Measurements from ENCODE around the gene CTNNA3.

DNA sequence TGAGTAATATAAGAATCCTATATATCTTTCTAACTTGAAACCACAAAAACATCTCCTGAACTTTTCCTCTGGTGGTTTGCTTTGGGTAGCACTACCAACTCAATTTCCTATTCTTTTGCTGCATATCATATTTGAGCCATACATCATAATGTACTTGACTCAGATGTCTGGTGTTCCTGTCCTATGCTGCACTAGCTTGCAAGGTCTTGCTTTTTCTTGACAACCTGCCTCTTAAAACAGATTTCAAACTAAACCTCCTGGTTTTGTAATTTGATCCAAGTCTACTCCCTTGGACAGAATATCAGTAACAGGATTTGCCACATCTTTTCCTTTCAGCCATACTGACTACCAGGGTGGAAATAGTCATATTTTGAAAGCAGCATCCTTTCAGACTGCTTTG, 1290.4 kb downstream of the CTNNA3 start:
- TF ChIP-seq, protein P1, sequence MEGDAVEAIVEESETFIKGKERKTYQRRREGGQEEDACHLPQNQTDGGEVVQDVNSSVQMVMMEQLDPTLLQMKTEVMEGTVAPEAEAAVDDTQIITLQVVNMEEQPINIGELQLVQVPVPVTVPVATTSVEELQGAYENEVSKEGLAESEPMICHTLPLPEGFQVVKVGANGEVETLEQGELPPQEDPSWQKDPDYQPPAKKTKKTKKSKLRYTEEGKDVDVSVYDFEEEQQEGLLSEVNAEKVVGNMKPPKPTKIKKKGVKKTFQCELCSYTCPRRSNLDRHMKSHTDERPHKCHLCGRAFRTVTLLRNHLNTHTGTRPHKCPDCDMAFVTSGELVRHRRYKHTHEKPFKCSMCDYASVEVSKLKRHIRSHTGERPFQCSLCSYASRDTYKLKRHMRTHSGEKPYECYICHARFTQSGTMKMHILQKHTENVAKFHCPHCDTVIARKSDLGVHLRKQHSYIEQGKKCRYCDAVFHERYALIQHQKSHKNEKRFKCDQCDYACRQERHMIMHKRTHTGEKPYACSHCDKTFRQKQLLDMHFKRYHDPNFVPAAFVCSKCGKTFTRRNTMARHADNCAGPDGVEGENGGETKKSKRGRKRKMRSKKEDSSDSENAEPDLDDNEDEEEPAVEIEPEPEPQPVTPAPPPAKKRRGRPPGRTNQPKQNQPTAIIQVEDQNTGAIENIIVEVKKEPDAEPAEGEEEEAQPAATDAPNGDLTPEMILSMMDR (conservative IDR thresholded peaks at IDR 0.05; ENCODE audit: low read length), result no peak
- TF ChIP-seq EZH2phosphoT487 (IDR thresholded peaks at IDR 0.05; ENCODE audit: borderline replicate concordance), result no peak
